IMR-90 (cell line): ENCODE measurements around the gene C10orf105.

Experiments used
- CEBPB ChIP-seq: IDR thresholded peaks from 2 replicates; pipeline ENCODE4 v1.6.1; 2012; ENCODE audit warnings: low read depth, low read length, improper control_type of control experiment
- CHD1 ChIP-seq: IDR thresholded peaks from 2 replicates; pipeline ENCODE4 v1.6.1; 2012; ENCODE audit warnings: low read depth, low read length, improper control_type of control experiment
- CTCF ChIP-seq: conservative IDR thresholded peaks from 2 replicates; pipeline ENCODE4 v1.5.1; 2012; ENCODE audit warnings: mild to moderate bottlenecking, low read depth, low read length, improper control_type of control experiment
- MAZ ChIP-seq: IDR thresholded peaks from 2 replicates; pipeline ENCODE4 v1.6.1; 2012; ENCODE audit warnings: low read depth, mild to moderate bottlenecking, low read length, improper control_type of control experiment, moderate library complexity, borderline replicate concordance
- MXI1 ChIP-seq: IDR thresholded peaks from 2 replicates; pipeline ENCODE4 v1.6.1; 2012; ENCODE audit warnings: low read depth, mild to moderate bottlenecking, low read length, moderate library complexity, borderline replicate concordance
- NFE2L2 ChIP-seq: fragments of 150-350 bp; IDR thresholded peaks from 2 replicates; pipeline ENCODE4 v1.6.1; 2016; ENCODE audit warnings: low read depth, mild to moderate bottlenecking, low read length
- POLR2A ChIP-seq: IDR thresholded peaks from 2 replicates; pipeline ENCODE4 v1.6.1; 2012; ENCODE audit warnings: mild to moderate bottlenecking, low read depth, low read length
- RCOR1 ChIP-seq: IDR thresholded peaks from 2 replicates; pipeline ENCODE4 v1.6.1; 2012; ENCODE audit warnings: mild to moderate bottlenecking, low read length, improper control_type of control experiment; ENCODE audit not compliant: insufficient replicate concordance
- RFX5 ChIP-seq: IDR thresholded peaks from 2 replicates; pipeline ENCODE4 v1.8.0; 2012; ENCODE audit warnings: low read depth, mild to moderate bottlenecking, low read length, moderate library complexity
- SMC3 ChIP-seq: fragments of 150-350 bp; IDR thresholded peaks from 2 replicates; pipeline ENCODE4 v1.6.1; 2016; ENCODE audit warnings: low read depth, mild to moderate bottlenecking, antibody characterized with exemption, low read length, moderate library complexity

- TF ChIP-seq CHD1 (no peak), CTCF (no peak), RFX5 (no peak), MXI1 (no peak), MAZ (no peak), POLR2A (no peak), CEBPB (no peak), SMC3 (no peak), NFE2L2 (no peak), RCOR1 (no peak)
Measured at GRCh38 chr10:71718165-71718698, 1.3 kb downstream of the C10orf105 start.
